ENCODE data around the gene HMGN2. TPM values are rescaled to one million over a fixed set of nuclear protein-coding genes. Genes with fewer than 3 reads are reported as not detected.

Gene HMGN2
- total and polyA plus RNA-seq, 2 experiments from 2014 or later: 330 to 1,122 TPM

DNA sequence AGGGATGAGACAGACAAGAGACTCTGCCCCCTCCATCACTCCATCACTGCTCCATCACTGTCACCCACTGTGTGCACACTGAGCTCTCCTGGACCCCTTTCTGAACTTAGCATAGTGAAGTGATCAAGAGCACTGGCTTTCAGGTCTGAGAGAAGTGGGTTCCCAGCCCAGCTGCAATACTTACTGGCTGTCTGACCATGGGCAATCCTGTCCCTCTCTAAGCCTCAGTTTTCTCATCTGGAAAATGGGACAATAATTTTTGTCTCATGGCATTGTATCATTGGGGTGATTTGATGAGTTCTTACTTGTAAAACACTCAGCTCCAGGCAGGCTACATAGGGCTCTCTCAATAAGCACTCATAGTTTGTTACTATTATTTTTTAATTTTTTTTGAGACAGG lies 49.8 kb downstream of the HMGN2 start:
- Histone ChIP-seq H3K36me3 (ENCODE audit: insufficient read depth) (no peaks in the 10 kb centered on the region), H3K79me2 (replicated peaks; ENCODE audit: insufficient read depth) (no peaks in the 10 kb centered on the region), H2AFZ (no peak overlapping the region), H3K4me1 (ENCODE audit: insufficient read depth) (peaks cover 8% of the 10 kb centered on the region), H3K27ac (ENCODE audit: low read depth) (no peak overlapping the region), H3F3A (replicated peaks; ENCODE audit: low read depth) (no peaks in the 10 kb centered on the region), H4K20me1 (replicated peaks; ENCODE audit: insufficient read depth) (no peaks in the 10 kb centered on the region), H3K27me3 (ENCODE audit: insufficient read depth) (no peaks in the 10 kb centered on the region), H3K4me3 (no peak overlapping the region), H3K9me2 (ENCODE audit: insufficient read depth) (no peaks in the 10 kb centered on the region), H3K4me2 (no peak overlapping the region)
- DNase-seq (ENCODE audit: low spot score): no peak
- TF ChIP-seq, protein P1, sequence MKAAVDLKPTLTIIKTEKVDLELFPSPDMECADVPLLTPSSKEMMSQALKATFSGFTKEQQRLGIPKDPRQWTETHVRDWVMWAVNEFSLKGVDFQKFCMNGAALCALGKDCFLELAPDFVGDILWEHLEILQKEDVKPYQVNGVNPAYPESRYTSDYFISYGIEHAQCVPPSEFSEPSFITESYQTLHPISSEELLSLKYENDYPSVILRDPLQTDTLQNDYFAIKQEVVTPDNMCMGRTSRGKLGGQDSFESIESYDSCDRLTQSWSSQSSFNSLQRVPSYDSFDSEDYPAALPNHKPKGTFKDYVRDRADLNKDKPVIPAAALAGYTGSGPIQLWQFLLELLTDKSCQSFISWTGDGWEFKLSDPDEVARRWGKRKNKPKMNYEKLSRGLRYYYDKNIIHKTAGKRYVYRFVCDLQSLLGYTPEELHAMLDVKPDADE (IDR thresholded peaks at IDR 0.05): no peak
- no peak for TF ChIP-seq POLR2AphosphoS5 (IDR thresholded peaks at IDR 0.05; ENCODE audit: low read depth)
- TF ChIP-seq STAT1 (IDR thresholded peaks at IDR 0.05; ENCODE audit: unreplicated experiment): no peak
- Mint-ChIP-seq H3K36me3 (ENCODE audit: low read depth) (no peaks in the 10 kb centered on the region), H3K27me3 (ENCODE audit: insufficient read depth, low read depth, poor library complexity) (peaks cover 11% of the 10 kb centered on the region), H3K27ac (no peak overlapping the region), H3K9me3 (no peaks in the 10 kb centered on the region; the same call in 2 of the 3 replicates), H3K4me1 (peaks cover 9% of the 10 kb centered on the region), H3K4me3 (no peak overlapping the region)
- ATAC-seq: no peak

DNA sequence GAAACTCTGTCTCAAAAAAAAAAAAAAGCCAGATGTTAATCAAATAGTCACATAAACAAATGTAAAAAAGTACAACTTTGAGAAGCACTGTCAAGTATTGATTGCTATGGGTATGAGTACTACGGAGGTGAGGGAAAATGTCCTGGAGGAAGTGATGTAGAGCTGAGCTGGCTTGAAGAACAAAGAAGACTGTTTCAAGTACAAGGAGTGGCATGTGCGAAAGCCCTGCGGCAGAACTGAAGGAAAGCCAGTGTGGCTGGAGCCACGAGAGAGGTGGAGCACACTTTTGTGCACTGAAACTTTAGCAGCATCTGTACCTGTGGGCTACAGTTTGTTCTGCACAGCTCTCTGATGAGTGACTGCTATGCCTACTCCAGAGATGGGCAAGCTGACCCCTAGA lies 51.9 kb downstream of the HMGN2 start:
- Mint-ChIP-seq H3K27ac (no peak overlapping the region), H3K4me1 (peaks cover 6% of the 10 kb centered on the region; the same call in 2 of the 3 replicates), H3K9me3 (no peaks in the 10 kb centered on the region), H3K4me3 (no peak overlapping the region), H3K36me3 (ENCODE audit: low read depth) (no peaks in the 10 kb centered on the region), H3K27me3 (ENCODE audit: insufficient read depth, low read depth, poor library complexity) (peaks cover 11% of the 10 kb centered on the region)
- Histone ChIP-seq H2AFZ (no peak overlapping the region), H3K27me3 (ENCODE audit: insufficient read depth) (no peaks in the 10 kb centered on the region), H3K4me3 (no peak overlapping the region), H4K20me1 (replicated peaks; ENCODE audit: insufficient read depth) (no peaks in the 10 kb centered on the region), H3K4me2 (no peak overlapping the region), H3K4me1 (ENCODE audit: insufficient read depth) (peaks cover 9% of the 10 kb centered on the region), H3K79me2 (replicated peaks; ENCODE audit: insufficient read depth) (no peaks in the 10 kb centered on the region), H3K27ac (ENCODE audit: low read depth) (no peak overlapping the region), H3F3A (replicated peaks; ENCODE audit: low read depth) (0 out of 2 replicates have a peak, but pooled peaks cover 5% of the 10 kb centered on the region), H3K36me3 (ENCODE audit: insufficient read depth) (no peaks in the 10 kb centered on the region), H3K9me2 (ENCODE audit: insufficient read depth) (no peaks in the 10 kb centered on the region)
- DNase-seq (ENCODE audit: low spot score) (no peak), ATAC-seq (no peak)
- TF ChIP-seq EZH2 (IDR thresholded peaks at IDR 0.05; ENCODE audit: low read depth, unreplicated experiment): no peak
- no peak for TF ChIP-seq ZNF114 (CRISPR knock-in tag; IDR thresholded peaks at IDR 0.05)
- no peak for TF ChIP-seq ZNF331 (CRISPR knock-in tag; IDR thresholded peaks at IDR 0.05; ENCODE audit: low read depth)
- no peak for TF ChIP-seq STAT1 (IDR thresholded peaks at IDR 0.05; ENCODE audit: unreplicated experiment)
- TF ChIP-seq, protein P2, sequence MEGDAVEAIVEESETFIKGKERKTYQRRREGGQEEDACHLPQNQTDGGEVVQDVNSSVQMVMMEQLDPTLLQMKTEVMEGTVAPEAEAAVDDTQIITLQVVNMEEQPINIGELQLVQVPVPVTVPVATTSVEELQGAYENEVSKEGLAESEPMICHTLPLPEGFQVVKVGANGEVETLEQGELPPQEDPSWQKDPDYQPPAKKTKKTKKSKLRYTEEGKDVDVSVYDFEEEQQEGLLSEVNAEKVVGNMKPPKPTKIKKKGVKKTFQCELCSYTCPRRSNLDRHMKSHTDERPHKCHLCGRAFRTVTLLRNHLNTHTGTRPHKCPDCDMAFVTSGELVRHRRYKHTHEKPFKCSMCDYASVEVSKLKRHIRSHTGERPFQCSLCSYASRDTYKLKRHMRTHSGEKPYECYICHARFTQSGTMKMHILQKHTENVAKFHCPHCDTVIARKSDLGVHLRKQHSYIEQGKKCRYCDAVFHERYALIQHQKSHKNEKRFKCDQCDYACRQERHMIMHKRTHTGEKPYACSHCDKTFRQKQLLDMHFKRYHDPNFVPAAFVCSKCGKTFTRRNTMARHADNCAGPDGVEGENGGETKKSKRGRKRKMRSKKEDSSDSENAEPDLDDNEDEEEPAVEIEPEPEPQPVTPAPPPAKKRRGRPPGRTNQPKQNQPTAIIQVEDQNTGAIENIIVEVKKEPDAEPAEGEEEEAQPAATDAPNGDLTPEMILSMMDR (conservative IDR thresholded peaks at IDR 0.05; ENCODE audit: low read depth in 2 of 2): no peak
- TF ChIP-seq EZH2phosphoT487 (IDR thresholded peaks at IDR 0.05; ENCODE audit: unreplicated experiment): no peak
- TF ChIP-seq, protein P1 (IDR thresholded peaks at IDR 0.05): no peak
- TF ChIP-seq POLR2AphosphoS5 (IDR thresholded peaks at IDR 0.05; ENCODE audit: low read depth): no peak
- TF ChIP-seq, protein P3, sequence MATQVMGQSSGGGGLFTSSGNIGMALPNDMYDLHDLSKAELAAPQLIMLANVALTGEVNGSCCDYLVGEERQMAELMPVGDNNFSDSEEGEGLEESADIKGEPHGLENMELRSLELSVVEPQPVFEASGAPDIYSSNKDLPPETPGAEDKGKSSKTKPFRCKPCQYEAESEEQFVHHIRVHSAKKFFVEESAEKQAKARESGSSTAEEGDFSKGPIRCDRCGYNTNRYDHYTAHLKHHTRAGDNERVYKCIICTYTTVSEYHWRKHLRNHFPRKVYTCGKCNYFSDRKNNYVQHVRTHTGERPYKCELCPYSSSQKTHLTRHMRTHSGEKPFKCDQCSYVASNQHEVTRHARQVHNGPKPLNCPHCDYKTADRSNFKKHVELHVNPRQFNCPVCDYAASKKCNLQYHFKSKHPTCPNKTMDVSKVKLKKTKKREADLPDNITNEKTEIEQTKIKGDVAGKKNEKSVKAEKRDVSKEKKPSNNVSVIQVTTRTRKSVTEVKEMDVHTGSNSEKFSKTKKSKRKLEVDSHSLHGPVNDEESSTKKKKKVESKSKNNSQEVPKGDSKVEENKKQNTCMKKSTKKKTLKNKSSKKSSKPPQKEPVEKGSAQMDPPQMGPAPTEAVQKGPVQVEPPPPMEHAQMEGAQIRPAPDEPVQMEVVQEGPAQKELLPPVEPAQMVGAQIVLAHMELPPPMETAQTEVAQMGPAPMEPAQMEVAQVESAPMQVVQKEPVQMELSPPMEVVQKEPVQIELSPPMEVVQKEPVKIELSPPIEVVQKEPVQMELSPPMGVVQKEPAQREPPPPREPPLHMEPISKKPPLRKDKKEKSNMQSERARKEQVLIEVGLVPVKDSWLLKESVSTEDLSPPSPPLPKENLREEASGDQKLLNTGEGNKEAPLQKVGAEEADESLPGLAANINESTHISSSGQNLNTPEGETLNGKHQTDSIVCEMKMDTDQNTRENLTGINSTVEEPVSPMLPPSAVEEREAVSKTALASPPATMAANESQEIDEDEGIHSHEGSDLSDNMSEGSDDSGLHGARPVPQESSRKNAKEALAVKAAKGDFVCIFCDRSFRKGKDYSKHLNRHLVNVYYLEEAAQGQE (IDR thresholded peaks at IDR 0.05; ENCODE audit: unreplicated experiment): no peak
- no peak for TF ChIP-seq JUNB (IDR thresholded peaks at IDR 0.05; ENCODE audit: unreplicated experiment)
